NCI-H2196 treated with DMSO at 0.1 percent for 48 hours (cell line): ENCODE results near the gene ASB9.
"Not testable (repeated sequence)": the region's sequence is repeated elsewhere in the genome, so short reads cannot be mapped to it uniquely, and the experiment has no call there.

Experiments used
- DNase-seq: peaks from one replicate; lab custom pipeline; 2025; ENCODE audit not compliant: unreplicated experiment; lab: John Stamatoyannopoulos, UW

ASB9 gene

GRCh38 chrX:15242899-15243555 lies 26.9 kb downstream of the ASB9 start:
- DNase-seq, result no peak

GRCh38 chrX:15241301-15241700 lies 28.6 kb downstream of the ASB9 start:
- no peak for DNase-seq

GRCh38 chrX:15240414-15240813 lies 29.5 kb downstream of the ASB9 start:
- DNase-seq, result no peak

- no peak for DNase-seq
Observed at GRCh38 chrX:15236146-15236545, 33.7 kb downstream of the ASB9 start.

GRCh38 chrX:15235001-15235400 lies 34.9 kb downstream of the ASB9 start:
- no peak for DNase-seq

GRCh38 chrX:15233416-15234015 lies 36.4 kb downstream of the ASB9 start:
- no peak for DNase-seq

- DNase-seq, result no peak
Observed at GRCh38 chrX:15224747-15225146, 45.1 kb downstream of the ASB9 start.

- DNase-seq, result no peak
Observed at GRCh38 chrX:15221321-15221720, 48.6 kb downstream of the ASB9 start.

GRCh38 chrX:15217161-15217560 lies 52.7 kb downstream of the ASB9 start:
- DNase-seq, result no peak

- DNase-seq, result no peak
Observed at GRCh38 chrX:15216280-15216679, 53.6 kb downstream of the ASB9 start.

- no peak for DNase-seq
Observed at GRCh38 chrX:15215366-15215765, 54.5 kb downstream of the ASB9 start.

- DNase-seq, result no peak
Observed at GRCh38 chrX:15214588-15214987, 55.3 kb downstream of the ASB9 start.

GRCh38 chrX:15209096-15209495 lies 60.8 kb downstream of the ASB9 start:
- no peak for DNase-seq

- no peak for DNase-seq
Observed at GRCh38 chrX:15207994-15208393, 61.9 kb downstream of the ASB9 start.

- DNase-seq, result no peak
Observed at GRCh38 chrX:15207384-15207783, 62.5 kb downstream of the ASB9 start.

GRCh38 chrX:15206306-15206705 lies 63.6 kb downstream of the ASB9 start:
- DNase-seq, result peak; percentile 27

- no peak for DNase-seq
Observed at GRCh38 chrX:15204130-15204751, 65.6 kb downstream of the ASB9 start.

- no peak for DNase-seq
Observed at GRCh38 chrX:15203694-15204093, 66.2 kb downstream of the ASB9 start.

GRCh38 chrX:15202454-15203177 lies 67.3 kb downstream of the ASB9 start:
- DNase-seq, result no peak

- DNase-seq, result no peak
Observed at GRCh38 chrX:15200871-15201270, 69.0 kb downstream of the ASB9 start.

- not testable (repeated sequence) for DNase-seq
Observed at GRCh38 chrX:15198608-15199202, 71.2 kb downstream of the ASB9 start.
